Epithelial cell of proximal tubule (primary cell): ENCODE results near the gene NOXO1. TPM values are rescaled to one million over a fixed set of nuclear protein-coding genes. Genes with fewer than 3 reads are reported as not detected.
"Not testable (repeated sequence)": the region's sequence is repeated elsewhere in the genome, so short reads cannot be mapped to it uniquely, and the experiment has no call there.

Experiments used
- DNase-seq: peaks from one replicate; pipeline ENCODE4 v3.0.0-alpha.2; 2011; ENCODE audit warnings: low read depth
- H3K4me3 ChIP-seq: 2 replicates; pipeline ENCODE4 v1.5.1; 2011; ENCODE audit warnings: low read depth, mild to moderate bottlenecking, low read length
- CTCF ChIP-seq: conservative IDR thresholded peaks from 2 replicates; pipeline ENCODE4 v1.5.1; 2012; ENCODE audit warnings: low read depth, mild to moderate bottlenecking, low read length
- total RNA-seq: library from RNA; depleted of rRNA; stranded (reverse); fragments of >200 nt; gene quantifications from 2 replicates; pipeline ENCODE4 v1.2.3, GENCODE V29; 2015

NOXO1 gene
- total RNA-seq, 1 donor from 2014 or later: 1.2 TPM

GRCh38 chr16:2019921-2020831 lies 38.9 kb upstream of the NOXO1 start:
- no peak for DNase-seq
- no peak for TF ChIP-seq CTCF
- H3K4me3 ChIP-seq: no peak overlapping the region

- H3K4me3 ChIP-seq: no peak within 1 kb of the TSS
- no peak for TF ChIP-seq CTCF
- DNase-seq: no peak
Measured at GRCh38 chr16:2019518-2019920, 38.2 kb upstream of the NOXO1 start, which contains the start of gene NPW. NPW (plus strand) TSS chr16:2019785.

- DNase-seq: no peak
- peak; percentile 52 for TF ChIP-seq CTCF
- H3K4me3 ChIP-seq: no peak overlapping the region
Measured at GRCh38 chr16:2016407-2016922, 35.2 kb upstream of the NOXO1 start.

GRCh38 chr16:2015947-2016208 lies 34.6 kb upstream of the NOXO1 start:
- TF ChIP-seq CTCF: no peak
- no peak for DNase-seq
- no peak overlapping the region for H3K4me3 ChIP-seq

GRCh38 chr16:2015117-2015946 lies 34.1 kb upstream of the NOXO1 start:
- no peak overlapping the region for H3K4me3 ChIP-seq
- no peak for TF ChIP-seq CTCF
- DNase-seq: no peak

GRCh38 chr16:2013527-2013926 lies 32.3 kb upstream of the NOXO1 start:
- no peak for TF ChIP-seq CTCF
- H3K4me3 ChIP-seq: no peak overlapping the region
- no peak for DNase-seq

GRCh38 chr16:2011726-2012125 lies 30.5 kb upstream of the NOXO1 start:
- H3K4me3 ChIP-seq, DNase-seq: not testable (repeated sequence)
